ENCODE measurements around the gene EVI5. TPM values are rescaled to one million over a fixed set of nuclear protein-coding genes. Genes with fewer than 3 reads are reported as not detected.
"Not testable (repeated sequence)": the region's sequence is repeated elsewhere in the genome, so short reads cannot be mapped to it uniquely, and the experiment has no call there.

Gene EVI5
- total and polyA plus RNA-seq, 10 of the 15 experiments (the other 5 are each of a cell fraction or from before 2014, with no cell fraction given) = 0.27 to 6.8 (median 1.7) TPM

DNA sequence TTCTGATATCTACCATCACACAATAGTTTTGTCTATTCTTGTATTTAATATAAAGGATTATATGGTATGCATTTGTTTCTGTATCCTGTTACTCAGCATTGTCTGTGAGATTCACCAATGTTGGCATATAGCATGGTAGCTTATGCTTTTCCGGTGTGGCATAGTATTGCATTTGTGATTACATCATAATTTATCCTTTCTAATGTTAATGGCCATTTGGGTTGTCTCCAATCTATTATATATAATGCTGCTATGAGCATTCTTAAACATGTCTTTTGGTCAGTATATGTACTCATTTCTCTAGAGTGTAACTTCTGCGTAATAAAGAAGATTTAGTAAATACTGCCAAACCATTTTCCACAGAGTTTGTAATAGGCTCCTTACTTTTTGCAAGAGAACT, 257.2 kb downstream of the EVI5 start (continued):
- TF ChIP-seq, protein P1, sequence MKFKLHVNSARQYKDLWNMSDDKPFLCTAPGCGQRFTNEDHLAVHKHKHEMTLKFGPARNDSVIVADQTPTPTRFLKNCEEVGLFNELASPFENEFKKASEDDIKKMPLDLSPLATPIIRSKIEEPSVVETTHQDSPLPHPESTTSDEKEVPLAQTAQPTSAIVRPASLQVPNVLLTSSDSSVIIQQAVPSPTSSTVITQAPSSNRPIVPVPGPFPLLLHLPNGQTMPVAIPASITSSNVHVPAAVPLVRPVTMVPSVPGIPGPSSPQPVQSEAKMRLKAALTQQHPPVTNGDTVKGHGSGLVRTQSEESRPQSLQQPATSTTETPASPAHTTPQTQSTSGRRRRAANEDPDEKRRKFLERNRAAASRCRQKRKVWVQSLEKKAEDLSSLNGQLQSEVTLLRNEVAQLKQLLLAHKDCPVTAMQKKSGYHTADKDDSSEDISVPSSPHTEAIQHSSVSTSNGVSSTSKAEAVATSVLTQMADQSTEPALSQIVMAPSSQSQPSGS (IDR thresholded peaks at IDR 0.05; ENCODE audit: low read length) = no peak
- TF ChIP-seq RB1 (IDR thresholded peaks at IDR 0.05; ENCODE audit: borderline replicate concordance) = no peak
- TF ChIP-seq, protein P2, sequence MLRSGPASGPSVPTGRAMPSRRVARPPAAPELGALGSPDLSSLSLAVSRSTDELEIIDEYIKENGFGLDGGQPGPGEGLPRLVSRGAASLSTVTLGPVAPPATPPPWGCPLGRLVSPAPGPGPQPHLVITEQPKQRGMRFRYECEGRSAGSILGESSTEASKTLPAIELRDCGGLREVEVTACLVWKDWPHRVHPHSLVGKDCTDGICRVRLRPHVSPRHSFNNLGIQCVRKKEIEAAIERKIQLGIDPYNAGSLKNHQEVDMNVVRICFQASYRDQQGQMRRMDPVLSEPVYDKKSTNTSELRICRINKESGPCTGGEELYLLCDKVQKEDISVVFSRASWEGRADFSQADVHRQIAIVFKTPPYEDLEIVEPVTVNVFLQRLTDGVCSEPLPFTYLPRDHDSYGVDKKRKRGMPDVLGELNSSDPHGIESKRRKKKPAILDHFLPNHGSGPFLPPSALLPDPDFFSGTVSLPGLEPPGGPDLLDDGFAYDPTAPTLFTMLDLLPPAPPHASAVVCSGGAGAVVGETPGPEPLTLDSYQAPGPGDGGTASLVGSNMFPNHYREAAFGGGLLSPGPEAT (IDR thresholded peaks at IDR 0.05; ENCODE audit: low read depth) = no peak
- TF ChIP-seq KLF5 (IDR thresholded peaks at IDR 0.05; ENCODE audit: partially characterized antibody) = no peak
- no peak for TF ChIP-seq HDAC6 (IDR thresholded peaks at IDR 0.05; ENCODE audit: unreplicated experiment)

DNA sequence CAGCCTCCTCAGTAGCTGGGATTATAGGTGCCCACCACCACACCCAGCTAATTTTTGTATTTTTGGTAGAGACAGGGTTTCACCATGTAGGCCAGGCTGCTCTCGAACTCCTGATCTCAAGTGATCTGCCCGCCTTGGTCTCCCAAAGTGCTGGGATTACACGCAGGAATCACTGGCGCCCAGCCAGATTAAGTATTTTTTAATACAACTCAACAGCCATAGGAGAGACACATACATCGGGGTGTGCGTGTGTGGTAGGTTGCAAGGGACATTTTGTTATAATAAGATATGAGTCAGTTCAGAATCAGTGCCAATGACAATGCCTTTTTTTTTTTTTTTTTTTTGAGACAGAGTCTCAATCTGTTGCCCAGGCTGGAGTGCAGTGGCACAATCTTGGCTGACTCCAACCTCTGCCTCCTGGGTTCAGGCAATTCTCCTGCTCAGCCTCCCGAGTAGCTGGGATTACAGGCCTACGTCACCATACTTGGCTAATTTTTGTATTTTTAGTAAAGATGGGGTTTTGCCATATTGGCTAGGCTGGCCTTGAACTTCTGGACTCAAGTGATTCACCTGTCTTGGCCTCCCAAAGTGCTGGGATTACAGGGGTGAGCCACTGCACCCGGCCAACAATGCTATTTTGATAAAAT, 259.8 kb downstream of the EVI5 start:
- H2AFZ ChIP-seq (ENCODE audit: control insufficient read depth, low read depth, low read length); in situ Hi-C loops (cut with MboI); H3K36me3 ChIP-seq (ENCODE audit: control insufficient read depth in 2 of 2, insufficient read depth in 2 of 2, low read length in 1 of 2); H3K4me1 ChIP-seq (ENCODE audit: control insufficient read depth, insufficient read depth, low read length); H3K9me3 ChIP-seq (replicated peaks; ENCODE audit: control insufficient read depth, insufficient read depth, low read length); intact Hi-C loops (cut with micrococcal nuclease; ENCODE audit: unreplicated experiment); H3K4me2 ChIP-seq (ENCODE audit: control insufficient read depth, insufficient read depth); H3K27ac ChIP-seq (ENCODE audit: control insufficient read depth, insufficient read depth); H3K4me3 ChIP-seq; H3K27me3 ChIP-seq (replicated peaks in 1 of 2; ENCODE audit: control insufficient read depth in 2 of 2, insufficient read depth in 2 of 2, low read length in 1 of 2); ATAC-seq; FAIRE-seq; H3K79me2 ChIP-seq (ENCODE audit: control insufficient read depth, insufficient read depth, low read length); H4K20me1 ChIP-seq (ENCODE audit: control insufficient read depth, insufficient read depth); H3K9ac ChIP-seq (ENCODE audit: control insufficient read depth, insufficient read depth, low read length); DNase-seq (ENCODE audit: low read depth, low spot score); BruUV-seq (replicated peaks): not testable (repeated sequence)
- ChIA-PET CTCF (interaction anchor here (1.5 kb wide), 1 partner anchor 65 kb away, joined by 3 read pairs; no protein-coding TSS in a partner anchor), RAD21 (ENCODE audit: unreplicated experiment) (interaction anchor here (1.7 kb wide), 1 partner anchor 40 kb away, joined by 3 read pairs; no protein-coding TSS in a partner anchor), SMC1A (ENCODE audit: uncharacterized antibody, unreplicated experiment) (interaction anchor here (1.3 to 3.2 kb wide), 3 partner anchors 12 to 21 kb away, joined by 6 to 18 read pairs (median 6); no protein-coding TSS in a partner anchor), POLR2A (interaction anchor here (0.6 to 1.7 kb wide), 5 partner anchors 10 to 251 kb away, joined by 3 to 4 read pairs (median 4); no protein-coding TSS in a partner anchor)
- WGBS (ENCODE audit: insufficient coverage, insufficient replicate concordance, low lambda C conversion rate, missing lambda C conversion rate) = 99% methylated on average over 9 of the region's 9 CpGs
